ENCODE data around the gene CAPN10.

DNA sequence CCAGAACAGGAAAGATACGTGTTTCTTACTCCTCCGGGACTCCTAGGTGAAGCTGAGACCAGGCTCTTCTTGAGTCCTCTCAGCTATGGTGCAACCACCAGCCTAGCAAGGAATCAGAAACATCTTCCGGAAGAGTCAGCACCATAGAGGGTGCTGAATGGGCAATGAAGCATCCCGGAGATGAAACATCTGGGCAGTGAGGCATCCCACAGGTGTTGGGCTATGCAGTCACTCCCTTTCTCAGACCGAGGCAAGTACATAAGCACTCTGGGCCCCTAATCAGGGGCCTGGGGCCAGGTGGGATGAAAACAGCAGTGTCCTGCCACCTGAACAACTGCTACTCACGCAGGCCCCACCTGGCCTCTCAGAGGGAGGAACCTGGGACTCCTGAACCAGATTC is 1.4 kb upstream of the CAPN10 start:
- TF ChIP-seq, protein P1, sequence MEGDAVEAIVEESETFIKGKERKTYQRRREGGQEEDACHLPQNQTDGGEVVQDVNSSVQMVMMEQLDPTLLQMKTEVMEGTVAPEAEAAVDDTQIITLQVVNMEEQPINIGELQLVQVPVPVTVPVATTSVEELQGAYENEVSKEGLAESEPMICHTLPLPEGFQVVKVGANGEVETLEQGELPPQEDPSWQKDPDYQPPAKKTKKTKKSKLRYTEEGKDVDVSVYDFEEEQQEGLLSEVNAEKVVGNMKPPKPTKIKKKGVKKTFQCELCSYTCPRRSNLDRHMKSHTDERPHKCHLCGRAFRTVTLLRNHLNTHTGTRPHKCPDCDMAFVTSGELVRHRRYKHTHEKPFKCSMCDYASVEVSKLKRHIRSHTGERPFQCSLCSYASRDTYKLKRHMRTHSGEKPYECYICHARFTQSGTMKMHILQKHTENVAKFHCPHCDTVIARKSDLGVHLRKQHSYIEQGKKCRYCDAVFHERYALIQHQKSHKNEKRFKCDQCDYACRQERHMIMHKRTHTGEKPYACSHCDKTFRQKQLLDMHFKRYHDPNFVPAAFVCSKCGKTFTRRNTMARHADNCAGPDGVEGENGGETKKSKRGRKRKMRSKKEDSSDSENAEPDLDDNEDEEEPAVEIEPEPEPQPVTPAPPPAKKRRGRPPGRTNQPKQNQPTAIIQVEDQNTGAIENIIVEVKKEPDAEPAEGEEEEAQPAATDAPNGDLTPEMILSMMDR (conservative IDR thresholded peaks at IDR 0.05) = no peak
- TF ChIP-seq ZFX (IDR thresholded peaks at IDR 0.05) = no peak

Measured in C4-2B (cell line).